C4-2B (cell line): ENCODE results near the gene CAST.

ENCODE experiments used
- ZFX ChIP-seq: fragments of 450-650 bp; IDR thresholded peaks from 2 replicates; pipeline ENCODE4 v1.6.1; 2017
- TF ChIP-seq, protein P1 (sequence below): fragments of 450-650 bp; conservative IDR thresholded peaks from 2 replicates; pipeline ENCODE4 v1.5.1; 2017; ENCODE audit warnings: mild to moderate bottlenecking

DNA sequence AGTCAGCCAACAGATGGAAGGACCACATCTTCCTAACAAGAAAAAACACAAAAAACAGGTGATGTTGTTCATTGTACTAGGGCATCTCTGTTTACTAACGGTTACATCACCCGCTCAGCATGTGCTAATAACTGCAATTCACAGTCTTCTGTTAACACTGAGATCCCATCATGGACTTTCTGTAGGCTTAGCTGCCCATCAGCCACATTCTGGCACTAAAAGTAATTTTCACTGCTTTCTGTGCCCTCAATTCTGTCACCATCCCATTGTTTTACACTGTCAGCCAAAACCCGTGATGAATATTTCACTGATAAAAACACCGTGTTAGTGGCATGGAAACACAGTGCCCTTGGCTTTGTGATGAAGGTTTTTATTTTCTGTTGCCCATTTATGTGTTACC, 64.6 kb downstream of the CAST start:
- TF ChIP-seq, protein P1, sequence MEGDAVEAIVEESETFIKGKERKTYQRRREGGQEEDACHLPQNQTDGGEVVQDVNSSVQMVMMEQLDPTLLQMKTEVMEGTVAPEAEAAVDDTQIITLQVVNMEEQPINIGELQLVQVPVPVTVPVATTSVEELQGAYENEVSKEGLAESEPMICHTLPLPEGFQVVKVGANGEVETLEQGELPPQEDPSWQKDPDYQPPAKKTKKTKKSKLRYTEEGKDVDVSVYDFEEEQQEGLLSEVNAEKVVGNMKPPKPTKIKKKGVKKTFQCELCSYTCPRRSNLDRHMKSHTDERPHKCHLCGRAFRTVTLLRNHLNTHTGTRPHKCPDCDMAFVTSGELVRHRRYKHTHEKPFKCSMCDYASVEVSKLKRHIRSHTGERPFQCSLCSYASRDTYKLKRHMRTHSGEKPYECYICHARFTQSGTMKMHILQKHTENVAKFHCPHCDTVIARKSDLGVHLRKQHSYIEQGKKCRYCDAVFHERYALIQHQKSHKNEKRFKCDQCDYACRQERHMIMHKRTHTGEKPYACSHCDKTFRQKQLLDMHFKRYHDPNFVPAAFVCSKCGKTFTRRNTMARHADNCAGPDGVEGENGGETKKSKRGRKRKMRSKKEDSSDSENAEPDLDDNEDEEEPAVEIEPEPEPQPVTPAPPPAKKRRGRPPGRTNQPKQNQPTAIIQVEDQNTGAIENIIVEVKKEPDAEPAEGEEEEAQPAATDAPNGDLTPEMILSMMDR, result no peak
- TF ChIP-seq ZFX, result no peak
